ENCODE data around the gene PIGH. TPM values are rescaled to one million over a fixed set of nuclear protein-coding genes. Genes with fewer than 3 reads are reported as not detected.

The PIGH gene
- total RNA-seq, 1 donor from 2014 or later, result 15.8 TPM

DNA sequence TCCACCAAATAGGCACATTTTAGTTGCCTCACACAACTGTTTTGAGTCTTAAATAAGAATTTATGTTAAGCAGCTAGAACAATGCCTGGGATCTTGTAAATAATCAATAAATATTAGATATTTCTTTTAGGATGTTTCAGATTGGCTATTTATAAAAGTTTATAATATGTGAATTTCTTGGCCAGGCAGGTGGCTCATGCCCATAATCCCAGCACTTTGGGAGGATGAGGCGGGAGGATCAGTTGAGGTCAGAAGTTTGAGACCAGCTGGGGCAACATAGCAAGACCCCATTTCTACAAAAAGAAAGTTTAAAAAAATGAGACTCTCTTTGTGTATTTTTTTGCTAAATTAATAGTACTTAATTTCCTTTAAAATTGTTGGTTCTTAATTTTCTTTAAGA, 41.4 kb upstream of the PIGH start:
- Histone ChIP-seq H4K20me1 (ENCODE audit: low read depth) (peaks cover 2% of the 10 kb centered on the region), H3K4me2 (no peak overlapping the region), H3K4me1 (no peaks in the 10 kb centered on the region), H3K9ac (no peak overlapping the region), H3F3A (ENCODE audit: low read depth) (no peaks in the 10 kb centered on the region), H3K9me3 (ENCODE audit: low read depth) (no peaks in the 10 kb centered on the region), H3K27ac (no peak overlapping the region), H3K79me2 (ENCODE audit: low read depth) (peaks cover 5% of the 10 kb centered on the region), H3K4me3 (no peak overlapping the region), H3K27me3 (no peaks in the 10 kb centered on the region), H3K36me3 (peaks cover 2% of the 10 kb centered on the region), H2AFZ (replicated peaks) (no peak overlapping the region)
- Mint-ChIP-seq H3K36me3 (peaks cover 5% of the 10 kb centered on the region), H3K4me1 (no peaks in the 10 kb centered on the region), H3K27me3 (ENCODE audit: insufficient read depth, low read depth) (peaks cover 2% of the 10 kb centered on the region), H3K27ac (no peak overlapping the region), H3K9me3 (no peaks in the 10 kb centered on the region), H3K4me3 (no peak overlapping the region)
- DNase-seq (ENCODE audit: low spot score), result no peak
- TF ChIP-seq, protein P1, sequence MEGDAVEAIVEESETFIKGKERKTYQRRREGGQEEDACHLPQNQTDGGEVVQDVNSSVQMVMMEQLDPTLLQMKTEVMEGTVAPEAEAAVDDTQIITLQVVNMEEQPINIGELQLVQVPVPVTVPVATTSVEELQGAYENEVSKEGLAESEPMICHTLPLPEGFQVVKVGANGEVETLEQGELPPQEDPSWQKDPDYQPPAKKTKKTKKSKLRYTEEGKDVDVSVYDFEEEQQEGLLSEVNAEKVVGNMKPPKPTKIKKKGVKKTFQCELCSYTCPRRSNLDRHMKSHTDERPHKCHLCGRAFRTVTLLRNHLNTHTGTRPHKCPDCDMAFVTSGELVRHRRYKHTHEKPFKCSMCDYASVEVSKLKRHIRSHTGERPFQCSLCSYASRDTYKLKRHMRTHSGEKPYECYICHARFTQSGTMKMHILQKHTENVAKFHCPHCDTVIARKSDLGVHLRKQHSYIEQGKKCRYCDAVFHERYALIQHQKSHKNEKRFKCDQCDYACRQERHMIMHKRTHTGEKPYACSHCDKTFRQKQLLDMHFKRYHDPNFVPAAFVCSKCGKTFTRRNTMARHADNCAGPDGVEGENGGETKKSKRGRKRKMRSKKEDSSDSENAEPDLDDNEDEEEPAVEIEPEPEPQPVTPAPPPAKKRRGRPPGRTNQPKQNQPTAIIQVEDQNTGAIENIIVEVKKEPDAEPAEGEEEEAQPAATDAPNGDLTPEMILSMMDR (IDR thresholded peaks at IDR 0.05), result no peak
- TF ChIP-seq EZH2 (IDR thresholded peaks at IDR 0.05), result no peak
- no peak for TF ChIP-seq EZH2phosphoT487 (IDR thresholded peaks at IDR 0.05)

DNA sequence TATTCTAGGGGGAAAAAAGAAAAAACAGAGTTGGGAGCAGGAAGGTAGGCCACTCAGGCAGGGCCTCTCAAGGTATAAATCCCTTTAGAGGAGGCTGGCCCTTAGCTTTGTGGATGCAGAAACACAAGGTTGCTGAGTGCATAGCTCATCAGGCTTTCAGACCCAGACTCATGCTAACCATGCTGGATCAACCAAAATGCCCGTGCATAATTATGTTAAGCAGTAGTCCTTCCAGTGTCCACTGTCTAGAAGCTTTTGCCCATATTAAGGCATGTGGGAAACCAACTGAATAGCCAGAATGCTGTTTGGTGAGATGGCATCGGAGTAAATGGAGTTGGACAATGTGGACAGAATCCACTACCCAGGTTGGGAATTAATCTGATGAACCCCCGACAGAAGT, 38.6 kb upstream of the PIGH start:
- Mint-ChIP-seq H3K4me3 (no peak overlapping the region), H3K27me3 (ENCODE audit: insufficient read depth, low read depth) (peaks cover 2% of the 10 kb centered on the region), H3K9me3 (no peaks in the 10 kb centered on the region), H3K27ac (no peak overlapping the region), H3K36me3 (peaks cover 2% of the 10 kb centered on the region), H3K4me1 (no peaks in the 10 kb centered on the region)
- Histone ChIP-seq H3F3A (ENCODE audit: low read depth) (no peaks in the 10 kb centered on the region), H3K27me3 (no peaks in the 10 kb centered on the region), H3K9me3 (ENCODE audit: low read depth) (no peaks in the 10 kb centered on the region), H3K4me1 (no peaks in the 10 kb centered on the region), H3K36me3 (no peaks in the 10 kb centered on the region), H3K79me2 (ENCODE audit: low read depth) (peaks cover 5% of the 10 kb centered on the region), H2AFZ (replicated peaks) (no peak overlapping the region), H3K4me2 (no peak overlapping the region), H4K20me1 (ENCODE audit: low read depth) (peaks cover 2% of the 10 kb centered on the region), H3K27ac (no peak overlapping the region), H3K4me3 (no peak overlapping the region), H3K9ac (no peak overlapping the region)
- TF ChIP-seq, protein P1 (IDR thresholded peaks at IDR 0.05), result no peak
- TF ChIP-seq EZH2phosphoT487 (IDR thresholded peaks at IDR 0.05) (no peak), EZH2 (IDR thresholded peaks at IDR 0.05) (no peak)
- no peak for DNase-seq (ENCODE audit: low spot score)

DNA sequence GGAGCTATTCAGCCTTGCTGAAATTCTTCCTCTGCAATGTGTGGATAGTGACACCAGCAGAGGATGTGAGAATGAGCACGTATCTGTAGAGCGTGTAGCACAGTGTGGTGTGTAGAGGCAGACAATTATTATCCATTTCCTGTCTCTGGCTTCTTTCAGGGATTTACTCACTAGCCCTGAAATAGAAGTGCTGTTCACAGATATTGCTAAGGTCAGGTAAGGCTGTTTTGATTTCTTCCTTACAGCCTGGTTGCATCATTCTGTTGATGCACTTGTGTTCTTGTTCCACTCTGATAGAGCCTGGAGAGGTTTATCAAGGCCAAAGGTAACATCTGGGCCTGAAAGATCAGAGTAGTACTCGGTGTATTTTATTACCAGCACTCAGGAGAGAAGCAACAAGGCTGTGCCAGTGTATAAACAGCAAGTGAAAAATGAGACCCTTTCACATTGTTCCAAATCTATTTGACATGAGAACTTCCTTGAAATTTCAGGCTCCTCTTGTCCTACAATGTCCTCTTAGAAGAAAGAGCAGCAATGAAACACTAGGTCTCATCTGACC, 36.4 kb upstream of the PIGH start:
- Histone ChIP-seq H3K27me3 (no peaks in the 10 kb centered on the region), H3K9ac (no peak overlapping the region), H4K20me1 (ENCODE audit: low read depth) (no peaks in the 10 kb centered on the region), H3K4me1 (no peaks in the 10 kb centered on the region), H3K79me2 (ENCODE audit: low read depth) (peaks cover 3% of the 10 kb centered on the region), H3K27ac (no peak overlapping the region), H3K4me3 (no peak overlapping the region), H3K4me2 (no peak overlapping the region), H2AFZ (replicated peaks) (no peak overlapping the region), H3F3A (ENCODE audit: low read depth) (no peaks in the 10 kb centered on the region), H3K9me3 (ENCODE audit: low read depth) (no peaks in the 10 kb centered on the region), H3K36me3 (no peaks in the 10 kb centered on the region)
- H3K27ac Mint-ChIP-seq, result no peak overlapping the region
- peaks cover 11% of the 10 kb centered on the region for H3K36me3 Mint-ChIP-seq
- H3K4me1 Mint-ChIP-seq, result no peaks in the 10 kb centered on the region
- H3K27me3 Mint-ChIP-seq (ENCODE audit: insufficient read depth, low read depth), result no peaks in the 10 kb centered on the region
- DNase-seq (ENCODE audit: low spot score), result no peak
- no peaks in the 10 kb centered on the region for H3K9me3 Mint-ChIP-seq
- H3K4me3 Mint-ChIP-seq, result no peak overlapping the region
- TF ChIP-seq EZH2 (IDR thresholded peaks at IDR 0.05) (no peak), EZH2phosphoT487 (IDR thresholded peaks at IDR 0.05) (no peak)
- TF ChIP-seq, protein P1 (IDR thresholded peaks at IDR 0.05), result no peak

All from neural progenitor cell (in vitro differentiated cells).